DOHH2 (cell line): Measurements from ENCODE around the gene SLC16A4.

Experiments
- EZH2phosphoT487 ChIP-seq: fragments of 200-600 bp; sonication (generic); IDR thresholded peaks from 2 replicates; pipeline ENCODE4 v1.6.1; 2017; ENCODE audit warnings: borderline replicate concordance, mild to moderate bottlenecking, antibody characterized with exemption, low read length, moderate library complexity, mixed read lengths
- TF ChIP-seq, protein P1 (sequence below): fragments of 200-600 bp; sonication (generic); IDR thresholded peaks from one replicate; pipeline ENCODE4 v1.5.1; 2014; ENCODE audit warnings: antibody characterized with exemption, mild to moderate bottlenecking, low read depth, low read length; ENCODE audit not compliant: poor library complexity, severe bottlenecking

DNA sequence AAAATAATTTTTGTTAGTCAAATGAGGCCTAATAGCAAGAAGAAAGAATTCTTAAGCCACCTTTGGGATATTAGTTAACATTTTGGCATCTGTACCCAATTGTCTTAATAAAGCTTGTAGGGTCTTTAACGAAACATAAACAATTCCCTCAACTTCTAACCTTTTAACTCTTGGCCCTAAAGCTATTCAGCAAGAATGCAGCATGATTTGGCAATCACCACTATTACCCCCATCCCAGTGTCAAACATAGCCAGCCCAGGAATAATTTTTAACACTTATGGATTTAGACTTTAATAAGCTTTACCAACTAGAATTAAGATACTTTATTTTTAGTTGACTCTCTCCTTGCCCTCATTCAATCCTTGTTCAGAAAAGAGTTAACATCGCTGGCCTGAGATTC is 2.5 kb upstream of the SLC16A4 start:
- TF ChIP-seq, protein P1, sequence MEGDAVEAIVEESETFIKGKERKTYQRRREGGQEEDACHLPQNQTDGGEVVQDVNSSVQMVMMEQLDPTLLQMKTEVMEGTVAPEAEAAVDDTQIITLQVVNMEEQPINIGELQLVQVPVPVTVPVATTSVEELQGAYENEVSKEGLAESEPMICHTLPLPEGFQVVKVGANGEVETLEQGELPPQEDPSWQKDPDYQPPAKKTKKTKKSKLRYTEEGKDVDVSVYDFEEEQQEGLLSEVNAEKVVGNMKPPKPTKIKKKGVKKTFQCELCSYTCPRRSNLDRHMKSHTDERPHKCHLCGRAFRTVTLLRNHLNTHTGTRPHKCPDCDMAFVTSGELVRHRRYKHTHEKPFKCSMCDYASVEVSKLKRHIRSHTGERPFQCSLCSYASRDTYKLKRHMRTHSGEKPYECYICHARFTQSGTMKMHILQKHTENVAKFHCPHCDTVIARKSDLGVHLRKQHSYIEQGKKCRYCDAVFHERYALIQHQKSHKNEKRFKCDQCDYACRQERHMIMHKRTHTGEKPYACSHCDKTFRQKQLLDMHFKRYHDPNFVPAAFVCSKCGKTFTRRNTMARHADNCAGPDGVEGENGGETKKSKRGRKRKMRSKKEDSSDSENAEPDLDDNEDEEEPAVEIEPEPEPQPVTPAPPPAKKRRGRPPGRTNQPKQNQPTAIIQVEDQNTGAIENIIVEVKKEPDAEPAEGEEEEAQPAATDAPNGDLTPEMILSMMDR: no peak
- TF ChIP-seq EZH2phosphoT487: no peak
